ENCODE results near the gene KIF1A. TPM values are rescaled to one million over a fixed set of nuclear protein-coding genes. Genes with fewer than 3 reads are reported as not detected.

KIF1A gene
- total RNA-seq, 1 donor from 2014 or later: 2.2 TPM

GRCh38 chr2:240731178-240731545 lies 88.9 kb downstream of the KIF1A start:
- Mint-ChIP-seq H3K27me3 (ENCODE audit: low read depth) (no peaks in the 10 kb centered on the region), H3K27ac (no peak overlapping the region), H3K36me3 (ENCODE audit: low read depth) (no peaks in the 10 kb centered on the region), H3K4me3 (ENCODE audit: low read depth) (no peak overlapping the region), H3K9me3 (no peaks in the 10 kb centered on the region), H3K4me1 (ENCODE audit: low read depth) (no peaks in the 10 kb centered on the region)
- intact Hi-C loops (cut with micrococcal nuclease): no loop called here
- DNase-seq (ENCODE audit: low spot score): no peak

- Mint-ChIP-seq H3K27me3 (ENCODE audit: low read depth) (no peaks in the 10 kb centered on the region), H3K9me3 (no peaks in the 10 kb centered on the region), H3K36me3 (ENCODE audit: low read depth) (no peaks in the 10 kb centered on the region), H3K27ac (no peak overlapping the region), H3K4me3 (ENCODE audit: low read depth) (no peak overlapping the region), H3K4me1 (ENCODE audit: low read depth) (no peaks in the 10 kb centered on the region)
- intact Hi-C loops (cut with micrococcal nuclease): no loop called here
- no peak for DNase-seq (ENCODE audit: low spot score)
Measured at GRCh38 chr2:240730501-240731177, 89.4 kb downstream of the KIF1A start.

DNA sequence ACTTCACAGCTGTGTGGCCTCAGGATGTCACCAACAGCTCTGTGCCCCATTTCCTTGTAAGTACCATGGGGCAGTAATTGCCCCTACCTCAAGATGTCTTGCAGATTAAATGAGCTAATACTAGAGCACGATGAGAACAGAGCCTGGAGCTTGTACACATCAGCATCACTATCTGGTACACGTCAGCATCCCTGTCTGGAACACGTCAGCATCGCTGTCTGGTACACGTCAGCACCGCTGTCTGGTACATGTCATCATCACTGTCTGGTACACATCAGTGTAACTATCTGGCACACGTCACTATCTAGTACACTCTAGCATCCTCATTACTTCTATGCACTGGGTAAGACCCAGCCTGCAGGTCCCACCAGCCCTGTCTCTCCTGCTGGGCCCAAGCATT lies 91.2 kb downstream of the KIF1A start:
- Mint-ChIP-seq H3K4me3 (ENCODE audit: low read depth) (no peak overlapping the region), H3K9me3 (no peaks in the 10 kb centered on the region), H3K27me3 (ENCODE audit: low read depth) (no peaks in the 10 kb centered on the region), H3K4me1 (ENCODE audit: low read depth) (no peaks in the 10 kb centered on the region), H3K36me3 (ENCODE audit: low read depth) (no peaks in the 10 kb centered on the region), H3K27ac (no peak overlapping the region)
- intact Hi-C loops (cut with micrococcal nuclease): no loop called here
- no peak for DNase-seq (ENCODE audit: low spot score)

DNA sequence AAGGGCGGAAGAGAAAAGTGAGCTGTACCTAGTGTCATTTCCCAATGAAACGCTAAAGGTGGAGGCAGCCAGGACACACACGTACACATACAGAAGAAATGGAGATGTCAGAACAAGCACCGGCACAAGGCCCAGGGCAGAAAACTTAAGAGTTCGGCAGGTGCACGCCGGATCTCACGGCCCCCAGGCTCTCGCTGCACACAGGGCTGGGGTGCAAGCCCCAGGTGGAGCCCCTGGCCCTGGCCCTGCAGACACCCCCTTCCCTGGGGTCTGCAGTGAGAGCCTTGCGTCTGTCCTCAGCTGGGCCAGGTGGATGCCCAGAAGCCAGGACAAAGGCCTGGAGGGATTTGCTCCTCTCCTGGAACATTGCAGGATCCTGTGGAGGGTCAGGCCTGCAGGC lies 91.7 kb downstream of the KIF1A start:
- intact Hi-C loops (cut with micrococcal nuclease): no loop called here
- H3K9me3 Mint-ChIP-seq: no peaks in the 10 kb centered on the region
- no peak overlapping the region for H3K27ac Mint-ChIP-seq

GRCh38 chr2:240727913-240728312 lies 92.1 kb downstream of the KIF1A start:
- H3K27ac Mint-ChIP-seq: no peak overlapping the region
- intact Hi-C loops (cut with micrococcal nuclease): no loop called here
- no peaks in the 10 kb centered on the region for H3K9me3 Mint-ChIP-seq
- DNase-seq (ENCODE audit: low spot score): no peak
- H3K4me3 Mint-ChIP-seq (ENCODE audit: low read depth): no peak overlapping the region
- H3K27me3 Mint-ChIP-seq (ENCODE audit: low read depth): no peaks in the 10 kb centered on the region
- no peaks in the 10 kb centered on the region for H3K36me3 Mint-ChIP-seq (ENCODE audit: low read depth)
- no peaks in the 10 kb centered on the region for H3K4me1 Mint-ChIP-seq (ENCODE audit: low read depth)

More for the DNA sequence above, 91.7 kb downstream of the KIF1A start:
- H3K36me3 Mint-ChIP-seq (ENCODE audit: low read depth): no peaks in the 10 kb centered on the region
- DNase-seq (ENCODE audit: low spot score): no peak
- H3K4me3 Mint-ChIP-seq (ENCODE audit: low read depth): no peak overlapping the region
- no peaks in the 10 kb centered on the region for H3K27me3 Mint-ChIP-seq (ENCODE audit: low read depth)
- no peaks in the 10 kb centered on the region for H3K4me1 Mint-ChIP-seq (ENCODE audit: low read depth)

DNA sequence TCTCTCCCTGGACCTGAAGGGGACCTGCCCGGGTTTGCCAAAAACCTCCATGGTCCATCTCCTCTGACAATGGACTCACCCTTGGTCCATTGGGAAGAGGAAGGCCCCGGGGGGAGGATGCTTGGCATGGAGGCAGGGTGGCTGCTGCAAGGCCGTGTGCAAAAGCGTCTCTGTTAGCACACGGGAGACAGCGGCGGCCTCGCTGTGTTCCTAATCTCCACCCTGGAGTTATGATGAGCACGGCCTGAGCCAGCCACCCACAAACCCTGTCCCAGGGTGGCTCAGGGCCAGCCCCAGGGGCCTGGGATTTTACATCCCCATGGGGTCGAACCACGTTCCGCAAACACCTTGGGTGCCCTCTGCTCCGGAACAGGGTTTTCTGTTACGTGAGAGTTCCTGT lies 92.6 kb downstream of the KIF1A start:
- Mint-ChIP-seq H3K36me3 (ENCODE audit: low read depth) (no peaks in the 10 kb centered on the region), H3K9me3 (no peaks in the 10 kb centered on the region), H3K4me3 (ENCODE audit: low read depth) (no peak overlapping the region), H3K27me3 (ENCODE audit: low read depth) (no peaks in the 10 kb centered on the region), H3K27ac (no peak overlapping the region), H3K4me1 (ENCODE audit: low read depth) (no peaks in the 10 kb centered on the region)
- no peak for DNase-seq (ENCODE audit: low spot score)
- intact Hi-C loops (cut with micrococcal nuclease): no loop called here

GRCh38 chr2:240726876-240727275 lies 93.1 kb downstream of the KIF1A start:
- H3K36me3 Mint-ChIP-seq (ENCODE audit: low read depth): no peaks in the 10 kb centered on the region
- no peak overlapping the region for H3K4me3 Mint-ChIP-seq (ENCODE audit: low read depth)
- H3K27ac Mint-ChIP-seq: no peak overlapping the region
- H3K27me3 Mint-ChIP-seq (ENCODE audit: low read depth): no peaks in the 10 kb centered on the region
- DNase-seq (ENCODE audit: low spot score): no peak
- no peaks in the 10 kb centered on the region for H3K4me1 Mint-ChIP-seq (ENCODE audit: low read depth)
- intact Hi-C loops (cut with micrococcal nuclease): no loop called here
- no peaks in the 10 kb centered on the region for H3K9me3 Mint-ChIP-seq

GRCh38 chr2:240725671-240726070 lies 94.3 kb downstream of the KIF1A start:
- Mint-ChIP-seq H3K27ac (no peak overlapping the region), H3K36me3 (ENCODE audit: low read depth) (no peaks in the 10 kb centered on the region), H3K9me3 (no peaks in the 10 kb centered on the region), H3K4me3 (ENCODE audit: low read depth) (no peak overlapping the region), H3K27me3 (ENCODE audit: low read depth) (no peaks in the 10 kb centered on the region), H3K4me1 (ENCODE audit: low read depth) (no peaks in the 10 kb centered on the region)
- no peak for DNase-seq (ENCODE audit: low spot score)
- intact Hi-C loops (cut with micrococcal nuclease): no loop called here

GRCh38 chr2:240725266-240725665 lies 94.8 kb downstream of the KIF1A start:
- Mint-ChIP-seq H3K27ac (no peak overlapping the region), H3K4me3 (ENCODE audit: low read depth) (no peak overlapping the region), H3K9me3 (no peaks in the 10 kb centered on the region), H3K36me3 (ENCODE audit: low read depth) (no peaks in the 10 kb centered on the region), H3K4me1 (ENCODE audit: low read depth) (no peaks in the 10 kb centered on the region), H3K27me3 (ENCODE audit: low read depth) (no peaks in the 10 kb centered on the region)
- intact Hi-C loops (cut with micrococcal nuclease): no loop called here
- DNase-seq (ENCODE audit: low spot score): no peak

GRCh38 chr2:240724431-240724830 lies 95.6 kb downstream of the KIF1A start:
- intact Hi-C loops (cut with micrococcal nuclease): no loop called here
- no peak overlapping the region for H3K27ac Mint-ChIP-seq
- DNase-seq (ENCODE audit: low spot score): no peak
- no peaks in the 10 kb centered on the region for H3K9me3 Mint-ChIP-seq
- no peak overlapping the region for H3K4me3 Mint-ChIP-seq (ENCODE audit: low read depth)
- no peaks in the 10 kb centered on the region for H3K27me3 Mint-ChIP-seq (ENCODE audit: low read depth)
- H3K4me1 Mint-ChIP-seq (ENCODE audit: low read depth): no peaks in the 10 kb centered on the region
- no peaks in the 10 kb centered on the region for H3K36me3 Mint-ChIP-seq (ENCODE audit: low read depth)

DNA sequence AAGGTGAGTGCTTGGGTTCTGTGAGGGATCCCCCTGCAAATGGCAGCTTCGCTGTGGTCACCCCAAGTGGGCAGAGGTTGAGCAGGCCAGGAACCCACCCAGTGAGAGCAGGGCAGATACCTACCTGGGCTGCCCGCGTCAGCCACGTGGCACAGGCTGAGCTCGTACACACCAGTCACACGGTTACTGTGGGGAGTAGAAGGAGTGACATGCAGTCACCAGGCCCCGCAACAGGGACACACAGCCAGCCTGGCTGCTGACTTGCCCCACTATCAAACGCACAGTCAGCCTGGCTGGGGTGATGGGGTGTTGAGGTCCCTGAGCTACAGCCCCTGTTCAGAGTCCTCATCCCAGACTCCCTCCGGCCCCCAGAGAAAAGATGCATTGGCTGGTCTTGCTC lies 96.2 kb downstream of the KIF1A start:
- intact Hi-C loops (cut with micrococcal nuclease): no loop called here
- Mint-ChIP-seq H3K27me3 (ENCODE audit: low read depth) (no peaks in the 10 kb centered on the region), H3K9me3 (no peaks in the 10 kb centered on the region), H3K27ac (no peak overlapping the region), H3K36me3 (ENCODE audit: low read depth) (no peaks in the 10 kb centered on the region), H3K4me1 (ENCODE audit: low read depth) (no peaks in the 10 kb centered on the region), H3K4me3 (ENCODE audit: low read depth) (no peak overlapping the region)
- DNase-seq (ENCODE audit: low spot score): no peak

DNA sequence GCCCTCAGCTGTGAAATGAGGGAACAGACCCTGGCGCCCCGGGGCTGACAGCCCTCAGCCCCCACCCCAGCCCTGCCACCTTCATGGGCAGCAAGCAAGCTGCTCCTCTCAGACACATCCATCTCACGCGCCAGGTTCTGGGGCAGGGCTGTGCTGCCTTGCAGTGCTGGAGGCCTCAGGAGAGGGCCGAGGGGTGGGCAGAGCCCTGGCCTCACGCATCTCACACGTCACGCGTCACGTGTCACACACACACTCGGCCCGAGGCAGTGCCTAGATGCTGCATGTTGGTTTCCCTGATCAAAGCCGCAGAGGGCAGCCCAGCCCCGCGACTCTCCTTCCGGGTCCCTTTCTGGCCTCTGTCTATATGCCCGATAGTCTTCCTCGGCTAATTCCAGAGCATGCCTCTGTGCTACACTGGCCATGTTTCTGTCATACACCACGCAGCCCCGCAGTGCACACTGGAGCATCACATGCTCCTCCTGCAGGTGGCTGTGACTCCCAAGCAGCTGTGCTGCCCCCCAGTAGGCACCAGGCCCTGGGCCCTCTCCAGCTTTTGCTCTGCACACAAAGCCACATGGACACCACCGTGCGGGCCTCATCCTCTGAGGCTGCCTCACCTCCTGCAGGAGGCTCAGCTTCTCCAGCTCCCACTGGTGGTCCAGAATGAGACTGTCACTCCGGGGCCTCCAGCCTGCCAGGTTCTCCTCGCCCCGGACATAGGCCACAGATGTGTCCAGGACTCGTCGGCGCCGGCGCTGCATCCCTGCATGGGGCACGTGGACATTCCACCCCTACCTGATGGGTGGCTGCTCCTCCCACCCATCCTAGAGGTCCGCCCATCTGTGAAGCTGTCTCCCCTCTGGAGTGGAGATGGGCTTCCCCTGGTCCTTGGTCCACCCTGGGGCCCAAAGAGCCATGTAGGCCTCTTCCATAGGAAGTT lies 97.0 kb downstream of the KIF1A start:
- Mint-ChIP-seq H3K27ac (no peak overlapping the region), H3K36me3 (ENCODE audit: low read depth) (no peaks in the 10 kb centered on the region), H3K27me3 (ENCODE audit: low read depth) (no peaks in the 10 kb centered on the region), H3K4me1 (ENCODE audit: low read depth) (no peaks in the 10 kb centered on the region), H3K9me3 (no peaks in the 10 kb centered on the region), H3K4me3 (ENCODE audit: low read depth) (no peak overlapping the region)
- intact Hi-C loops (cut with micrococcal nuclease): no loop called here
- DNase-seq (ENCODE audit: low spot score): no peak

DNA sequence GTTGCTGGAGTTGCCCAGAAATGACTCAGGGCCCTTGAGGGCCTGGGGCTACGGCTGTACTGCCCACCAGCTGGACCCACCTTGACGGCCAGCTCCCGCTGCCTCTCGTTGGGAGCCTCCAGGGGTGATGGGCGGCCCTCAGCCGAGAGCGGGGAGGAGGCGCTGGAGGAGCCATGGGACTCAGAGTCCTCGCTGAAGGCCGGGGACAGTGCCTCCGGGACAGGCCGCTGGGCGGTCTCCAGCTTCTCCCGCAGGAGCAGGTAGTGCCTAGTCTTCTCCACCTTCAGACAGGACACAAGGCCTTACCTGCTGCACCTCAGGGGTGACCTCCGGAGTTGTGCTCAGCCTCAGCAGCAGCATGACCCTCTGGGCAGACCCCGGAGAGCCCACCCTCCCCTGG lies 97.6 kb downstream of the KIF1A start:
- Mint-ChIP-seq H3K4me1 (ENCODE audit: low read depth) (no peaks in the 10 kb centered on the region), H3K9me3 (no peaks in the 10 kb centered on the region), H3K4me3 (ENCODE audit: low read depth) (no peak overlapping the region), H3K36me3 (ENCODE audit: low read depth) (no peaks in the 10 kb centered on the region), H3K27me3 (ENCODE audit: low read depth) (no peaks in the 10 kb centered on the region), H3K27ac (no peak overlapping the region)
- intact Hi-C loops (cut with micrococcal nuclease): no loop called here
- DNase-seq (ENCODE audit: low spot score): no peak

All from activated T-helper 2 cell treated with anti-CD3 and anti-CD28 coated beads, Interferon-gamma antibody, Interleukin-2, Interleukin-4, amounts not matched to agents 10 μg/mL and 5 μg/mL and 100 μg/mL, durations not matched to agents 14 hours and 24 hours and 36 hours (primary cell).